Panc1 (cell line): ENCODE data around the gene SLC17A5. TPM values are rescaled to one million over a fixed set of nuclear protein-coding genes. Genes with fewer than 3 reads are reported as not detected.

Experiments
- ATAC-seq: fragments of 200-7000 bp; cut with Tn5 transposase; 2 replicates; pipeline ENCODE4 v1.9.1; 2020; ENCODE audit warnings: mild to moderate bottlenecking, moderate library complexity
- BruUV-seq: library from RNA; stranded (reverse); fragments of 400-500 nt; replicated peaks from 2 replicates; lab custom pipeline; 2021; lab: Mats Ljungman, UMichigan
- CTCF ChIA-PET: fragments of 300-600 bp; sonication (Branson Sonifier 250); formaldehyde crosslinking; loops from one replicate; lab custom pipeline; 2022; ENCODE audit warnings: antibody characterized with exemption; lab: Charles Lee
- POLR2A ChIA-PET: fragments of 300-600 bp; sonication (Branson Sonifier 250); formaldehyde crosslinking; loops from one replicate; lab custom pipeline; 2022; ENCODE audit warnings: antibody characterized with exemption; lab: Charles Lee
- DNase-seq: peaks from one replicate; pipeline ENCODE4 v3.0.0-alpha.2; 2010; ENCODE audit warnings: low read depth, low spot score
- H3K27ac ChIP-seq: 2 replicates; pipeline ENCODE4 v1.5.1; 2011; ENCODE audit warnings: mild to moderate bottlenecking, low read length, inconsistent platforms
- H3K27me3 ChIP-seq: fragments of 200-500 bp; sonication (Bioruptor generic); 2 replicates; pipeline ENCODE4 v1.6.0; 2014; ENCODE audit warnings: low read length, inconsistent platforms; ENCODE audit not compliant: control insufficient read depth, insufficient read depth
- H3K36me3 ChIP-seq: fragments of 200-500 bp; sonication (Bioruptor generic); 2 replicates; pipeline ENCODE4 v1.5.1; 2014; ENCODE audit warnings: inconsistent platforms, mild to moderate bottlenecking, low read length, moderate library complexity; ENCODE audit not compliant: control insufficient read depth, insufficient read depth
- H3K4me1 ChIP-seq: 2 replicates; pipeline ENCODE4 v1.5.1; 2011; ENCODE audit warnings: inconsistent platforms, mild to moderate bottlenecking, low read length, moderate library complexity; ENCODE audit not compliant: control insufficient read depth, insufficient read depth
- H3K4me3 ChIP-seq, 2 experiments: 2 replicates each; pipeline ENCODE4 v1.5.1; 2011 to 2012; ENCODE audit warnings: low read depth in 2 of 2, low read length in 2 of 2, mild to moderate bottlenecking in 2 of 2, inconsistent platforms in 1 of 2, moderate library complexity in 1 of 2
- H3K9me3 ChIP-seq: fragments of 200-500 bp; sonication (Bioruptor generic); 2 replicates; pipeline ENCODE4 v1.5.1; 2014; ENCODE audit warnings: low read depth, mild to moderate bottlenecking, inconsistent platforms, low read length, moderate library complexity; ENCODE audit not compliant: control insufficient read depth, insufficient read depth
- POLR2AphosphoS5 ChIP-seq: IDR thresholded peaks from 2 replicates; pipeline ENCODE4 v1.6.1; 2012; ENCODE audit warnings: mild to moderate bottlenecking, low read depth, low read length, moderate library complexity
- SIN3A ChIP-seq: IDR thresholded peaks from 2 replicates; pipeline ENCODE4 v1.6.1; 2012; ENCODE audit warnings: low read depth, mild to moderate bottlenecking, low read length, moderate library complexity, borderline replicate concordance; ENCODE audit not compliant: insufficient read depth
- TCF7L2 ChIP-seq: IDR thresholded peaks from 2 replicates; pipeline ENCODE4 v1.6.1; 2011; ENCODE audit warnings: mild to moderate bottlenecking, low read depth, low read length, inconsistent platforms
- in situ Hi-C: cut with HindIII; loops from 2 replicates; pipeline ENCODE4 v1.10.0; 2016; ENCODE audit warnings: low sequenced_read_pairs, low pct_unique_long_range_greater_than_20kb
- intact Hi-C: fragments of 100-400 bp; cut with micrococcal nuclease; formaldehyde crosslinking; loops from one replicate; pipeline ENCODE4 v1.10.0; 2022; ENCODE audit not compliant: unreplicated experiment
- total RNA-seq: library from RNA; stranded (reverse); gene quantifications from one replicate; pipeline ENCODE4 v1.2.1, GENCODE V29; 2021; ENCODE audit not compliant: unreplicated experiment
- TF ChIP-seq, protein P1 (sequence below), 2 experiments: IDR thresholded peaks; 2 replicates each; pipeline ENCODE4 v1.6.1; 2011 to 2012; ENCODE audit warnings: low read depth in 2 of 2, control low read depth in 1 of 2, low read length in 1 of 2, mild to moderate bottlenecking in 1 of 2, moderate library complexity in 1 of 2; ENCODE audit not compliant: insufficient read depth in 1 of 2
- TF ChIP-seq, protein P2 (sequence below): fragments of 450-650 bp; IDR thresholded peaks from 2 replicates; pipeline ENCODE4 v1.5.1; 2017; ENCODE audit warnings: mild to moderate bottlenecking

The SLC17A5 gene
- total RNA-seq, 1 experiment from 2014 or later: 20.6 TPM

DNA sequence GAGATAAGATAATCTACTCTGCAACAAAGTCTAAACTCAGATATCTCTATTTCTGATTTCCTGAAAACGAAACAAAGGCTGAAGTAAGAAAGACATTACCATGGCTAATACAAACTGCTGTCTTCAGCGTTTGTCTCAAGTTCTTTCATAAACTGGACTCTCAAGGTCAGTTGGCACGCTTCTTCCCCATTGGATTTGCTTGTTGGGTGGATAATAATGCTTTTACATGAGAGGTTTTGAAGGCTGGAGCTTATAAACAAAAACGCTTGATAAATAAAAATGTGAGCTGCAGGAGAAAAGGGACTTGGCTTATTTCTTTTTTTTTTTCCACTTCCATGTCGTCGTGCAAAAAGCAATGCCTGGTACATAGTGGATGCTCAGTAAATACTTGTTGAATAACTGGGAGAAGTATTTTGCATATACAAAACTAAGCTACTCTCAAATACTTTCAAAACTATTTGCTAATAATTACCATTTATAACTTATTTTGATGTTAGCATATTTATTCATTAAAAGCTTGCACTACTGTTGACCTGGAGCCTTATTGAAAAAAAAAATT lies 67.3 kb downstream of the SLC17A5 start:
- Histone ChIP-seq H3K9me3 (peaks cover 4% of the 10 kb centered on the region; the same call in 1 of the 2 replicates), H3K4me3 (peak overlapping the region; percentile 18 to 19; a peak in 3 of 4 replicates), H3K27me3 (no peaks in the 10 kb centered on the region), H3K4me1 (peaks cover 29% of the 10 kb centered on the region), H3K27ac (peak overlapping the region; percentile 100), H3K36me3 (no peaks in the 10 kb centered on the region)
- ATAC-seq (peak; percentile 21), DNase-seq (no peak)
- intact Hi-C loops: no loop called here
- in situ Hi-C loops: no loop called here
- CTCF ChIA-PET: no interaction called here
- TF ChIP-seq SIN3A (no peak), TCF7L2 (no peak; the same call in 1 of the 2 replicates)
- TF ChIP-seq, protein P1, sequence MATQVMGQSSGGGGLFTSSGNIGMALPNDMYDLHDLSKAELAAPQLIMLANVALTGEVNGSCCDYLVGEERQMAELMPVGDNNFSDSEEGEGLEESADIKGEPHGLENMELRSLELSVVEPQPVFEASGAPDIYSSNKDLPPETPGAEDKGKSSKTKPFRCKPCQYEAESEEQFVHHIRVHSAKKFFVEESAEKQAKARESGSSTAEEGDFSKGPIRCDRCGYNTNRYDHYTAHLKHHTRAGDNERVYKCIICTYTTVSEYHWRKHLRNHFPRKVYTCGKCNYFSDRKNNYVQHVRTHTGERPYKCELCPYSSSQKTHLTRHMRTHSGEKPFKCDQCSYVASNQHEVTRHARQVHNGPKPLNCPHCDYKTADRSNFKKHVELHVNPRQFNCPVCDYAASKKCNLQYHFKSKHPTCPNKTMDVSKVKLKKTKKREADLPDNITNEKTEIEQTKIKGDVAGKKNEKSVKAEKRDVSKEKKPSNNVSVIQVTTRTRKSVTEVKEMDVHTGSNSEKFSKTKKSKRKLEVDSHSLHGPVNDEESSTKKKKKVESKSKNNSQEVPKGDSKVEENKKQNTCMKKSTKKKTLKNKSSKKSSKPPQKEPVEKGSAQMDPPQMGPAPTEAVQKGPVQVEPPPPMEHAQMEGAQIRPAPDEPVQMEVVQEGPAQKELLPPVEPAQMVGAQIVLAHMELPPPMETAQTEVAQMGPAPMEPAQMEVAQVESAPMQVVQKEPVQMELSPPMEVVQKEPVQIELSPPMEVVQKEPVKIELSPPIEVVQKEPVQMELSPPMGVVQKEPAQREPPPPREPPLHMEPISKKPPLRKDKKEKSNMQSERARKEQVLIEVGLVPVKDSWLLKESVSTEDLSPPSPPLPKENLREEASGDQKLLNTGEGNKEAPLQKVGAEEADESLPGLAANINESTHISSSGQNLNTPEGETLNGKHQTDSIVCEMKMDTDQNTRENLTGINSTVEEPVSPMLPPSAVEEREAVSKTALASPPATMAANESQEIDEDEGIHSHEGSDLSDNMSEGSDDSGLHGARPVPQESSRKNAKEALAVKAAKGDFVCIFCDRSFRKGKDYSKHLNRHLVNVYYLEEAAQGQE (IDR thresholded peaks at IDR 0.05; ENCODE audit: insufficient read depth in 1 of 2, low read depth in 2 of 2, low read length in 1 of 2): no peak
- POLR2A ChIA-PET: interaction anchor here (0.6 to 3.2 kb wide), 7 partner anchors 18 to 72 kb away, joined by 3 to 31 read pairs (median 9); partner anchors contain the start of gene EEF1A1
- TSS peak; percentile 99 for BruUV-seq

DNA sequence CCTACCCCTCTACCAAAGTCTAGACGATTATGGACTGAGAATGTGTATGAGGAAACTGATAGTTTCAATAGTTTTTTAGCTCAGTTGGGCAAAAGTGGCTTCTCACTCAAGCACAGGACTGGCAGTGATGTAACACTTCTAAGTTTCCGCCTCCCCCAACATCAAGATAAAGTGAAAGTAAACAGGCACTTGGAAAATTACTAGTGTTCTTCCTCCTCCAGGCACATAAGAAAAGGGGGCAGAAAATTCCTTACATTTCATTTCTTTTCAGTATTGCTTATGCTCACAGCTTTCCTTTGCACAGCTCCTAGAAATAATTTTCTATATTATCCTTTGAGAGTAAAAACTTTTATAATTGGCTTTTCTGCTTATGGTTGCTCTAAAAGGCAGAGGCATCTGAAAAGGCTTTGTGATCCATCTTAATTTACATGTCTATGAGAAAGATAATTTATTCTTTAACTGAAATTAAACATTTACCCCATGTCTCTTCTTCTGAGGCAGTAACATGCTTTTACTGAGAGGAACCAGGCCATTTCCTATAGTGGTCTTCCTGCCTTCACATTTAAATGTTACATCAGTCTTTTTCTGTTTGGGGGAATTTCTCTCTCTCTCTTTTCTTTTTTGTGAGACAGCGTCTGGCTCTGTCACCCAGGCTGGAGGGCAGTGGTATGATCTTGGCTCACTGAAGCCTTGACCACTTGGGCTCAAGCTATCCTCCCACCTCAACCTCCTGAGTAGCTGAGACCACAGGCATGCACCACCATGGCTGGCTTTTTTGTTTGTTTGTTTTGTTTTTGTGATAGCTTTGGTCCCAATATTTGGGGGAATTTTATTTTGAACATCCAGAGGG lies 68.0 kb downstream of the SLC17A5 start:
- no TSS peak for BruUV-seq
- Histone ChIP-seq H3K36me3 (no peaks in the 10 kb centered on the region), H3K9me3 (peaks cover 4% of the 10 kb centered on the region; the same call in 1 of the 2 replicates), H3K4me1 (peaks cover 36% of the 10 kb centered on the region), H3K4me3 (peak overlapping the region; percentile 18 to 19), H3K27me3 (no peaks in the 10 kb centered on the region), H3K27ac (peak overlapping the region; percentile 100)
- ATAC-seq: peak; percentile 88
- TF ChIP-seq, protein P1 (IDR thresholded peaks at IDR 0.05; ENCODE audit: insufficient read depth in 1 of 2, low read depth in 2 of 2, low read length in 1 of 2): 0 out of 4 replicates have a peak, but pooled peaks of 1 of the 2 experiments have one; percentile 38
- TF ChIP-seq TCF7L2 (peak; percentile 97), POLR2AphosphoS5 (peak; percentile 74; the same call in 1 of the 2 replicates), SIN3A (no peak)
- TF ChIP-seq, protein P2, sequence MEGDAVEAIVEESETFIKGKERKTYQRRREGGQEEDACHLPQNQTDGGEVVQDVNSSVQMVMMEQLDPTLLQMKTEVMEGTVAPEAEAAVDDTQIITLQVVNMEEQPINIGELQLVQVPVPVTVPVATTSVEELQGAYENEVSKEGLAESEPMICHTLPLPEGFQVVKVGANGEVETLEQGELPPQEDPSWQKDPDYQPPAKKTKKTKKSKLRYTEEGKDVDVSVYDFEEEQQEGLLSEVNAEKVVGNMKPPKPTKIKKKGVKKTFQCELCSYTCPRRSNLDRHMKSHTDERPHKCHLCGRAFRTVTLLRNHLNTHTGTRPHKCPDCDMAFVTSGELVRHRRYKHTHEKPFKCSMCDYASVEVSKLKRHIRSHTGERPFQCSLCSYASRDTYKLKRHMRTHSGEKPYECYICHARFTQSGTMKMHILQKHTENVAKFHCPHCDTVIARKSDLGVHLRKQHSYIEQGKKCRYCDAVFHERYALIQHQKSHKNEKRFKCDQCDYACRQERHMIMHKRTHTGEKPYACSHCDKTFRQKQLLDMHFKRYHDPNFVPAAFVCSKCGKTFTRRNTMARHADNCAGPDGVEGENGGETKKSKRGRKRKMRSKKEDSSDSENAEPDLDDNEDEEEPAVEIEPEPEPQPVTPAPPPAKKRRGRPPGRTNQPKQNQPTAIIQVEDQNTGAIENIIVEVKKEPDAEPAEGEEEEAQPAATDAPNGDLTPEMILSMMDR: no peak
- POLR2A ChIA-PET: interaction anchor here (0.7 to 3.2 kb wide), 5 partner anchors 19 to 72 kb away, joined by 3 to 31 read pairs (median 10); partner anchors contain the start of gene EEF1A1
- intact Hi-C loops: no loop called here
- peak; percentile 68 for DNase-seq
- CTCF ChIA-PET: interaction anchor here (0.5 kb wide), 1 partner anchor 71 kb away, joined by 7 read pairs; no protein-coding TSS in a partner anchor
- in situ Hi-C loops: no loop called here
